ENCODE data around the gene HDAC11.

Gene HDAC11

GRCh38 chr3:13545952-13546454 lies 65.9 kb downstream of the HDAC11 start:
- DNase-seq: no peak

DNA sequence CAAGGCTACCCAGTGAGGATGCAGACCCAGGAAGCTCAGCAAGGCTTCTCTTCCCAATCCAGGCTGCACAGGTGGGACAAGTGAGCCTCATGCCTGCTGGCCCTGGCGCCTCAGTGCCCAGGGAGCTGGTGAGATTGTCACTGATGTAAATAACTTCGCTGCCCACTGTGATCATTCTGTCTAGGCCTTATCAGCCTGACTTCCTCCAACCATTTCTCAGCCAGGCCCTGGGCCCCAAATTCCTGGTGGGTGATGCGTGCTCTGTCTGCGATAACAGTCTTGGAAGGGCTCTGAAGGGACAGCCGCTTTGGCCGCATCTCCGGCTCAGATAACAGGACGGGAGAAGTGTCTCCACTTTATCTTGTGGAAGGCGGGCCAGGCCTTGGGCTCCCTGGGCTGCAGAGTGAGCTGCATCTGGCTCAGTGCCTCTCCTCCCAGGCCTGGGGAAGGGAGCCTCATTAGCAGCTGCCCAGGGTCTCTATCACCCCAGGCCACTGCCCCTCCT lies 66.6 kb downstream of the HDAC11 start:
- no peak for DNase-seq

GRCh38 chr3:13547591-13548371 lies 67.7 kb downstream of the HDAC11 start:
- DNase-seq: no peak

DNA sequence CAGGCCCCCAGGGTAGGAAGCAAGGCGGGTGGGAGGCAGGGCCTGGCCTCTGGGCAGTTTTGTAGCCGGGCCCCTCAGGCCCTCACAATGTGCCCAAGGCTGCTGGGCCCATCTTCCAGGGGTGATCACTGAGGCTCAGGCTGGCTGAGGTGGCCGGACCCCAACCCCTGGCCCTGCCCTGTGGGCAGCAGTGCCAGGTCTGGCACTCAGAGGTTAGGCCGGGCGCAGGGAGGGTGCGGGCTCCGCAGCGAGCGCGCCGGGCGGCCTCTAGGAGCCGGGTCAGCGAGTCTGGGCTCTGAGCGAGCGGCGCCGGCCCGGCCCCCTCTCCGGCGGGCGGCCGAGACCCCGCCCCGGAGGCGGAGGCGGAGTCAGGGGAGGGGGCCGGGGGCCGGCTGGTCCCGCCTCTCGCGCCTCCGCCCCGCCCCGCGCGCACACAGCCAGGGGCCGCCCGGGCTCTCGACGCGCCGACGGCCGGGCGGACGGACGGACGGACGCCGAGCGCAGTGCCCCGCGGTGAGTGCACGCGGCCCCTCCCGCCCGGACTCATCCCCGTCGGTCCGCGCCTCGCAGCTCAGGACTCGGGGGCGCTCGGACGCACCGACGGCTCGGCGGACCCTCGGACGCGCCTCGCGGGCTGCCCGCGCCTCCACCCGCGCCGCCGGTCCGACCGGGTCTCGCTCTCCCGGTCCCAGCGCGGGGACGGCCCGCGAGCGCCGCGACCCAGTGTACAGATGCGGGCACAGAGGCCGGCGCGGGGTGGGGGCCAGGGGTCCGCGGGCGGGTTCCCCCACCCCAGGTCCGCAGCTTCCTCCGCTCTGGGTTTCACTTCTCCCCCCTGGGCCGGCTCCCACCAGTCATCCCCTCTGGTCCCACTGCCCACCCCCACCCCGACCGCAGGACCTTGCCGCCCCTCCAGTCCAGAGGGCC lies 68.9 kb downstream of the HDAC11 start, which contains the start of gene FBLN2:
TSS of gene FBLN2 (plus strand) at position 430 of the 927 bp plus-strand sequence. CDS start 21,231 bp downstream, outside the sequence.
- DNase-seq: peak; percentile 46

GRCh38 chr3:13549623-13550422 lies 69.7 kb downstream of the HDAC11 start:
- no peak for DNase-seq

GRCh38 chr3:13550423-13550690 lies 70.3 kb downstream of the HDAC11 start:
- no peak for DNase-seq

- DNase-seq: no peak
Observed at GRCh38 chr3:13550791-13551360, 70.8 kb downstream of the HDAC11 start.

DNA sequence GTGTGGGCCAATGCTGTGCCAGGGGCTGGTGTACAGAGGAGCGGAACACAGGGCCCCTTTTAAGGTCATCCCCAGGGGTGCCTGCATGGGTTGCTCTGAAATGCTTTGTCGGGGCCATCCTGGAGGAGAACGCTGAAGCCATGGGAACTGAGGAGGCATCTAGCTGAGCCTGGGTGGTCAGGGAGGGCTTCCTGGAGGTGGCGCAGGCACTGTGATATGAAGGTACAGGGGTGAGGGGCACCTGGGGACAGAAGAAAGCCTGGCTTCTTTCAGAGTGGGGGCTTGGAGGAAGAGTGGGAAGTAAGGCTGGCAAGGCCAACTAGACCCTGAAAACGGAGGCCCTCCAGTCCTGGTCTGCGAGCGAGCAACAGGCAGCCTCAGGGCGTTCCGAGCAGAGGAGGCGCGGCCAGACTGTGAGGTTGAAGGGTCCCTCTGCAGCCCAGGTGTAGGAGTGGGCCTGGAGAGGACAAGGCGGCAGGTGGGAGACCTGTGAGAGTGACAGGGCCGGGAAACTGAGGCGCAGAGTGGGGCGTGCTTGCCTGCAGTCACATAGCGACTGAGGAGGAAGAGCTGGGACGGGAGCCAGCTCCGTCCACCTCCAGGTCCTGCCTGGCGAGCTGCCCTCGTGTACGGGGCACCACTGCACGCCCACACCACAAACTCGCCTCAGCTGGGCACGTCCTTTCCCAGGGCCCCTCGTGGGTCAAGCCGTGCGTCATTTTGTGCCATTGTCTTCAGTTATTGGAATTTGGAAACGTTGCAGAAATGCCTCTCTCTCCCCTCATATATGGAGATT lies 72.9 kb downstream of the HDAC11 start:
- DNase-seq: no peak

- DNase-seq: no peak
Observed at GRCh38 chr3:13553686-13554085, 73.6 kb downstream of the HDAC11 start.

- no peak for DNase-seq
Observed at GRCh38 chr3:13555753-13556152, 75.6 kb downstream of the HDAC11 start.

All from activated CD8-positive, alpha-beta memory T cell treated with anti-CD3 and anti-CD28 coated beads, Interleukin-2, amount 50 U/mL, for 4 hours (primary cell).